GM19099 (cell line): ENCODE data around the gene MTHFD1.

ENCODE experiments used
- POLR2A ChIP-seq: IDR thresholded peaks from 3 replicates; pipeline ENCODE4 v1.6.1; 2011; ENCODE audit warnings: low read depth; ENCODE audit not compliant: insufficient read length; ENCODE audit errors: extremely low read depth

MTHFD1 gene

GRCh38 chr14:64400829-64401459 lies 12.8 kb downstream of the MTHFD1 start:
- TF ChIP-seq POLR2A, result no peak

GRCh38 chr14:64401949-64402348 lies 13.8 kb downstream of the MTHFD1 start:
- no peak for TF ChIP-seq POLR2A

GRCh38 chr14:64405295-64405694 lies 17.1 kb downstream of the MTHFD1 start:
- no peak for TF ChIP-seq POLR2A

GRCh38 chr14:64407329-64407728 lies 19.2 kb downstream of the MTHFD1 start:
- no peak for TF ChIP-seq POLR2A

- no peak for TF ChIP-seq POLR2A
Measured at GRCh38 chr14:64409126-64409920, 21.2 kb downstream of the MTHFD1 start.

- TF ChIP-seq POLR2A, result no peak
Measured at GRCh38 chr14:64410084-64410774, 22.1 kb downstream of the MTHFD1 start.

GRCh38 chr14:64411001-64411400 lies 22.8 kb downstream of the MTHFD1 start:
- TF ChIP-seq POLR2A, result no peak

- no peak for TF ChIP-seq POLR2A
Measured at GRCh38 chr14:64412237-64412636, 24.1 kb downstream of the MTHFD1 start.

GRCh38 chr14:64416348-64416932 lies 28.3 kb downstream of the MTHFD1 start:
- no peak for TF ChIP-seq POLR2A

GRCh38 chr14:64417055-64417770 lies 29.1 kb downstream of the MTHFD1 start:
- no peak for TF ChIP-seq POLR2A

- no peak for TF ChIP-seq POLR2A
Measured at GRCh38 chr14:64417771-64418125, 29.6 kb downstream of the MTHFD1 start.

GRCh38 chr14:64419003-64419402 lies 30.9 kb downstream of the MTHFD1 start:
- TF ChIP-seq POLR2A, result no peak

- no peak for TF ChIP-seq POLR2A
Measured at GRCh38 chr14:64421166-64421565, 33.0 kb downstream of the MTHFD1 start.

GRCh38 chr14:64422005-64422404 lies 33.9 kb downstream of the MTHFD1 start:
- no peak for TF ChIP-seq POLR2A

GRCh38 chr14:64422756-64423155 lies 34.6 kb downstream of the MTHFD1 start:
- no peak for TF ChIP-seq POLR2A
